Astrocyte of the spinal cord (primary cell): ENCODE results near the gene NRIP1.

ENCODE experiments used
- DNase-seq: peaks from one replicate; pipeline ENCODE4 v3.0.0; 2011; ENCODE audit warnings: low read depth, low spot score
- H3K4me3 ChIP-seq: 2 replicates; pipeline ENCODE4 v1.5.1; 2011; ENCODE audit warnings: low read depth, mild to moderate bottlenecking, low read length, moderate library complexity
- in situ Hi-C: cut with HindIII; loops from 2 replicates; pipeline ENCODE4 v1.10.0; 2017; ENCODE audit warnings: low sequenced_read_pairs
- TF ChIP-seq, protein P1 (sequence below): IDR thresholded peaks from 2 replicates; pipeline ENCODE4 v1.5.1; 2012; ENCODE audit warnings: low read depth, mild to moderate bottlenecking, low read length, inconsistent platforms

The NRIP1 gene

DNA sequence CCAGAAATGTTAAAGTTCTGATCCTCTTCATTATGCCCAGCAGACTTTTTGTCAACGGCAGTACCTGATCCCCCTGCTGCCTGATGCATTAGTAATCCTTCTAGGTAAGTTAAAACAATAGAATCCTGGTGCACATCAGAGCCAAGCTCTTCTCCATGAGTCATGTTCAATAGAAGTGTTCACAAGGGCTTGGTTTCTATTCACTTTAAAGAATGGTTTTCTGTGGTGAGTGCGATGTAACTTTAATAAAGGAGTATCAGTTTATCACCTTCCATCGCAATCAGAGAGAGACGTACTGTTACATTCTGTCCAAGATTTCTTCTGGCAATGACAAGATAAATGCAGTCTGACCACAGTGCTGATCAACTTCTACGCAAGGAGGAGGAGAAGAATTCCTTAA lies 96.8 kb downstream of the NRIP1 start:
- DNase-seq, result no peak
- TF ChIP-seq, protein P1, sequence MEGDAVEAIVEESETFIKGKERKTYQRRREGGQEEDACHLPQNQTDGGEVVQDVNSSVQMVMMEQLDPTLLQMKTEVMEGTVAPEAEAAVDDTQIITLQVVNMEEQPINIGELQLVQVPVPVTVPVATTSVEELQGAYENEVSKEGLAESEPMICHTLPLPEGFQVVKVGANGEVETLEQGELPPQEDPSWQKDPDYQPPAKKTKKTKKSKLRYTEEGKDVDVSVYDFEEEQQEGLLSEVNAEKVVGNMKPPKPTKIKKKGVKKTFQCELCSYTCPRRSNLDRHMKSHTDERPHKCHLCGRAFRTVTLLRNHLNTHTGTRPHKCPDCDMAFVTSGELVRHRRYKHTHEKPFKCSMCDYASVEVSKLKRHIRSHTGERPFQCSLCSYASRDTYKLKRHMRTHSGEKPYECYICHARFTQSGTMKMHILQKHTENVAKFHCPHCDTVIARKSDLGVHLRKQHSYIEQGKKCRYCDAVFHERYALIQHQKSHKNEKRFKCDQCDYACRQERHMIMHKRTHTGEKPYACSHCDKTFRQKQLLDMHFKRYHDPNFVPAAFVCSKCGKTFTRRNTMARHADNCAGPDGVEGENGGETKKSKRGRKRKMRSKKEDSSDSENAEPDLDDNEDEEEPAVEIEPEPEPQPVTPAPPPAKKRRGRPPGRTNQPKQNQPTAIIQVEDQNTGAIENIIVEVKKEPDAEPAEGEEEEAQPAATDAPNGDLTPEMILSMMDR, result no peak
- H3K4me3 ChIP-seq, result no peak overlapping the region
- in situ Hi-C loops, result no loop called here

GRCh38 chr21:14964621-14965020 lies 100.2 kb downstream of the NRIP1 start:
- in situ Hi-C loops, result no loop called here
- DNase-seq, result no peak
- H3K4me3 ChIP-seq, result no peak overlapping the region
- TF ChIP-seq, protein P1, result no peak

GRCh38 chr21:14962217-14962616 lies 102.6 kb downstream of the NRIP1 start:
- in situ Hi-C loops, result no loop called here
- no peak overlapping the region for H3K4me3 ChIP-seq
- TF ChIP-seq, protein P1, result no peak
- DNase-seq, result no peak

DNA sequence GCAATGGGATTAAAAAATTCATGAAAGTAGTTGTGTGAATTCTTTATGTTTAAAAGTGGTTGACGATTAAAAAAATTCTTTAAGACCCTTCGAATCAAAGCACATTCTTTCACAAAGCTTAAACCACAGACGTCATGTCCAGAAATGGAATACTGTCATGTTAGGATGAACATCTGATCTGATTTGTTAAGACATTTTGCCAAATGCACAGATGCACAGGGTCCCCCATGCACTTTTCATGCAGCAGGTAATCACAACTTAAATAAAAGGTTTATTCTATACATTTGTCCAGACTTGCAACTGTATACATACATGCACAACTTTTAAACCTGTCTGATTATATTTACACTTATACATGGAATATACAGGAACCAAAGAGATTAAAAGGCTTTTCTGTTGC lies 103.3 kb downstream of the NRIP1 start:
- TF ChIP-seq, protein P1, result no peak
- H3K4me3 ChIP-seq, result no peak overlapping the region
- in situ Hi-C loops, result no loop called here
- no peak for DNase-seq

- TF ChIP-seq, protein P1, result no peak
- in situ Hi-C loops, result no loop called here
- H3K4me3 ChIP-seq, result no peak overlapping the region
- no peak for DNase-seq
These were observed 105.5 kb downstream of the NRIP1 start for GRCh38 chr21:14959343-14959742.

DNA sequence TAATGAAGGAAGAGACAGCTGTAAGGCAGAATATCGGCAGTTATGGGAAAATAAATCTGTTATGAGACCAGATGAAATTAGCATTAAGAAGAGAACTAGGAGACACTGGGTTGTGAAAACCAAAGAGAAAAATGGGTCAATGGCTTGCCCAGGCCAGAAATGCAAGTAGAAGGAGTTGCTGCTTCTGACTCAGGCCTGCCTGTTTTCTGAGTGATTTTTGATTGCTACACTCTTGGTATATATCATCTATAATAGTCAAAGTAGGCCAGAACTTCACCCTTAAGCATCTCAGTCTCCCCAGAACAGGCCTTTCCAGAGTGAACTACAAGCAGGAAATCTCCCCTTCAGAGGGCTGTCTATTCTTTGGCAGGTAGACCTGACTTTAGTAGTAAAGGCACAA lies 107.0 kb downstream of the NRIP1 start:
- DNase-seq, result no peak
- H3K4me3 ChIP-seq, result no peak overlapping the region
- TF ChIP-seq, protein P1, result no peak
- in situ Hi-C loops, result no loop called here

DNA sequence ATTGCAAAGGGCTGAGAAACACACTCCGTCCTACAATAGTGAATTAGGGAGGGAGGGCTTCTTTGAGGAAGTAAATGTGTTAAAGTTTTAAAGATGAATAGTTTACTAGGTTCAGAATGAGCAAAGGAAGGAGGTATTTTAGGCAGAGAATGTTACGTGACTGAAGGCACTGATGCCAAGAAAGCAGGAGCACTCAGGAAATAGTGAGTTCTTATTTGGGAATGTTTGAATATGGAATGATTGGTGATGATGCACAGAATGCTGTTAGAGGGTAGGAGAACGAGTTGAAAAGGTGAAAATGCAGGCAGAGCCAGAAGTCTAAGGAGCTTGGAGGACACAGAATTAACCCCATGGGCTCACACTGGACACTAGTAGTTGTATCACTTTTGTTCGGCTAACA lies 108.0 kb downstream of the NRIP1 start:
- no peak overlapping the region for H3K4me3 ChIP-seq
- in situ Hi-C loops, result no loop called here
- peak; percentile 55 for DNase-seq
- TF ChIP-seq, protein P1, result no peak
